HS-27A (cell line): ENCODE results near the gene ALAS1.

Experiments used
- DNase-seq: peaks from one replicate; pipeline ENCODE4 v3.0.0-alpha.2; 2012; ENCODE audit warnings: low read depth, missing footprints

ALAS1 gene

GRCh38 chr3:52234516-52235447 is 36.8 kb downstream of the ALAS1 start:
- DNase-seq, result no peak

GRCh38 chr3:52236424-52236886 is 38.5 kb downstream of the ALAS1 start:
- no peak for DNase-seq

GRCh38 chr3:52237006-52237656 is 39.2 kb downstream of the ALAS1 start:
- no peak for DNase-seq

DNA sequence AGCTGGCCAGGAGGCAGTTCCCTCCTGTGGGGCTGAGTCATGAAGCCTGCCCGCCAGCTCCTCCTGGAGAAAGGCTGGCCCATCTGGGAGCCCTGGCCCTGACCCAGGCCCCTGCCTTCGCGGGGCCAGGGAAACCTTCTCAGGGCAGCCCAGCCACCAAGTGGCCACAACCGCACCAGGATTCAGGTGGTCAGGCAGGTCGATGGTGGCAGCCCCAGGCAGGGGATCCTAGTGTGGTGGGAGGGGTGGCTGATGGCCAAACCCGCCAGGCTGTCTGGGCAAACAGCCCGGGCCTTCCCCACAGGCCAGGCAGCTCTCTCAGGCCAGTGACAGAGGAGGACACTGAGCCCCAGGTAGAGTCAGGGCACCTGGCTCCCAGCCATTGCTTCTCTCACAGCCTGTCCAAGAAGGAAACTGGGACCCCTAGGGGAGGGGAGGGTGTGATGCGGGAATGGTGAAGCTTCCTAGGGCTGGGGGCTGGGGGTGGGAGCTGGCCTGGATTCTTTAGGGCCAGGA is 39.8 kb downstream of the ALAS1 start:
- DNase-seq, result peak; percentile 69

- DNase-seq, result no peak
These were observed 40.3 kb downstream of the ALAS1 start for GRCh38 chr3:52238193-52238760.

DNA sequence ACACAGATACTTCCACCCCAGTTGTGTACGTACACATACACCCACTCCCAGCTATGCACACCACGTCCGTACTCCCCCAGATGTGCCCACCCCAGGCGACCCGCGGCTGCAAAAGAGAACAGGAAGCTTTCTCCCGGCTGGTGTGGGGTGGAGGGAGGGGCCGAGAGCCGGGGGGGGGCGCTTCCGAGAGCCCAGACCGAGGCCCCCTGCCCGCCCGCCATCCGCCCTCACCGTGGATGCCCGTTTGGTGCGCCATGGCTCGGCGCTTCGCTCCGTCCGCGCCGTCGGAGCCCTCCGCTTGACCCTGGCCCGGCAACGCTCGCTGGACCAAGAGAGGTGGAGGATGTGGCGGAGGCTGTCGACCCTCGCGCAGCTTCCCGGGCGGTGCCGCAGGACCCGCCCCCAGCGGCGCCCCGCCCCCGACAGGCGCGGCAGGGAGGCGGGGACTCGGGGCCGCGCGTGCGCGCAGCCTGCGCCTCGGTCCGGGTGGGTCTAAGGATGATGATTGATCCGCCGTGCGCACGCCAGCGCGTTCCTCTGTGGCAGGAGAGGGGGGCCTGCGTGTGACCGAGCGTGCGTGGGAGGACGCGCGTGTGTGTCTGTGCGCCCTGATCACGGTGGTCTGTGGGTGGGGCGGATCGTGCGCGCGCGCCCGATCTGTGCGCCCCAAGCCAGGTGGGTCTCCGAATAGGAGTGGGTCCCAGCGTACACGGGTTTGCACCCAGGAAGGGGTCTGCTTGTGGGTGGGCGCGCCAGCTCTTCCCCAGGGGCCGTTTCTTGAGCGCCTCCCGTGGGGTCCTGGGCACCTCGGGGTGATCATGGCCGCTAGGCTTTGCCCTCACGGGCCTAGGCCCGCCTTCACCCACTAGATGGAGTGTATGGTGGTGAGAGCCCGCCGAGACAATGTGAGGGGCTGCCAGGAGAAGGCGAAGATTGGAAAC is 41.1 kb downstream of the ALAS1 start, which contains the start of gene TWF2:
Gene TWF2 (minus strand): TSS at position 398 of the 941 bp plus-strand sequence. CDS start 142 bp downstream, at position 256.
- DNase-seq, result peak; percentile 36

DNA sequence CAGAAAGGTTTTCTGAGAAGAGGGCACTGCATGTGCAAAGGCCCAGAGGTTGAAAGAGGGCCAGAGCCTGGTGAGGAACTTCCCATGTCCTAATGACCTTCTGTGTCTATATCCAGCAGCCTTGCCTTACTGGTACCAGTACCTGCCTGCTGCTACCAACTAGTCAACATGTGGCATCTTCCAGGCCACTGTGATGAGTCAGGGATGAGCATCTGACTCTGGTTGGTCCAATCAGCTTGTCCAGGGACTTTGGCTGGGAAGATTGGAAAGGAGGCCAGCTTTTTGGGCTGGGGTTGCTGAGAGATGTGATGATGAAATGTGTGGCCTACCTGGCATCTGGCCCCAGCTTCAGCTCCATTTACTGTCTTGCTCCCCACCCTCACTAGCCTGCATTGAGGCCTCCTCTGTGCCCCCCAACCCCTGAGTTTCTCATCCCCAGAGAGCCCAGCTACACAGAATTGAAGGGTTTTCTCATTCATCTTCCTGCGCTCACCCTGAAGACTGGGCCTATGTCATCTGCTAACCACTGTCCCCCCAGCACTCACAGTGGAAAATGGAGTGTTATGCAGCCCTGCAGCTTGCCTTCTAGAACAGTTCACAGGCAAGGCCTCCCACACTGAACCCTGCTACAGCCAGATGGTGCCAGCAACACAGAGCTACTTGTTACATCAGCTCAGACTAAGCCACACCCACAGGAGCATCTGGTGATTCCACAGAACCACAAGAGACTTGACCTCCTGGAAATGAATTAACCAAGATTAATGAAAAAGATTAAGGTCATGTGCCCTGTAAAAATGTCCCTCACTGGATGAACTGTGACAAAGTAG is 42.3 kb downstream of the ALAS1 start:
- DNase-seq, result peak; percentile 57

- DNase-seq, result no peak
These were observed 43.0 kb downstream of the ALAS1 start for GRCh38 chr3:52240886-52241370.

DNA sequence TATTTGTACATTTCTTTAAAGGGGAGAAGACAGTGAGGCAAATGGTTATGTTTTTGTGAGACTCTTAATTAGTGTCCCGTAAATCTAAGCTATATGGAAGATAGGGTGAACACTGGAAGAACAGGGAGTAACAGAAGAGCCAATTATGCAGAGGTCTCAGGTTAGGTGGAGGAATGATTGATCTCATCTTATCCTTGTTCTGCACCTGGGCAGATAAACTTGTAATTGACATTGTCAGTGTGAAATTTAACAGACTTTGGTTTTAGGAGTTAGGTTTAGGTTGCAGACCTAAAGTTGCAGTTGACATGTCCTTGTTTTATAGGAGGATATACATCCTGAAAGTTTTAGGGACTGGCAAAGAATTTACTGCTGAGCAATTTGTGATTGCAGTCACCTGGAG is 44.1 kb downstream of the ALAS1 start:
- no peak for DNase-seq

DNA sequence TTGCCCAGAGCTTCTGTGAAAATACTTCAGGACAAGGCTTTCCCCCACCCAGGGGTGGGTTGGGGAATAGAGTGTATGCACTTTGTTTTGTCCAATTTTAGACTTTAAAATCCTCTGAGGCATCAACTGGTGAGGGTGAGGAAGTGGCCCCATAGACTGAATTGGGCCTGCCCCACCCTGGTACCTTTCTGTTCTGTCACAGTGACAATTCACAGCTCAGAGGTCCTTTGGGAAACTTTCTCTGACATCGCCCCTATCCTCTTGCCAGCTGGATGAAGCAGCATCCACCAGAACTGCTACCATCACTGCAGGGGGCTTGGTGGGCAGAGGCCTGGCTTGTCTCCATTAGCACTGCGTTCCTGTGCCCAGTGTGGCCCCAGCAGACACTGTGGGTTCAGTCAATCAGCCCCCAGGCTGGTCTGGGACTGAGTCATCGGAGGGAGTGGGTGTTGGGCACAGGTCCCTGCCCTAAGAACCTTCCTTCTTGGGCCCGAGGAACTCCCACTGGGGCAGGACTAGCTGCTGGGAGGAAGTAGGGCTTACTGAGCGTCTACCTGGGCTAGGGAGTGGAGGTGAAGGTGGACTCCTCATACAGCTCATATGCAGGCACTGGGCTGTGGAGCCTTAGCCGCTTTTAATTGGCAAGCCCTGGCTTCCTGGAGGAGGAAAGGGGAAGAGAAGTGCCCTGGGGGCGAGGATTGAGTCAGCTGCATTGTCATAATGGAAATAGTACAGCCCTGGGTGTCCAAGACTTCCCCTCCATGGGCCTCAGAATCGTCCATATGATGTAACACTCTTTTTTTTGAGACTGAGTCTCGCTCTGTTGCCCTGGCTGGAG is 46.0 kb downstream of the ALAS1 start:
- DNase-seq, result no peak

GRCh38 chr3:52245322-52246263 is 47.6 kb downstream of the ALAS1 start, which contains the start of gene PPM1M:
PPM1M (plus strand) TSS chr3:52245759; CDS start chr3:52245825, 66 bp downstream.
- DNase-seq, result no peak

- DNase-seq, result no peak
These were observed 48.3 kb downstream of the ALAS1 start for GRCh38 chr3:52246264-52246620.

DNA sequence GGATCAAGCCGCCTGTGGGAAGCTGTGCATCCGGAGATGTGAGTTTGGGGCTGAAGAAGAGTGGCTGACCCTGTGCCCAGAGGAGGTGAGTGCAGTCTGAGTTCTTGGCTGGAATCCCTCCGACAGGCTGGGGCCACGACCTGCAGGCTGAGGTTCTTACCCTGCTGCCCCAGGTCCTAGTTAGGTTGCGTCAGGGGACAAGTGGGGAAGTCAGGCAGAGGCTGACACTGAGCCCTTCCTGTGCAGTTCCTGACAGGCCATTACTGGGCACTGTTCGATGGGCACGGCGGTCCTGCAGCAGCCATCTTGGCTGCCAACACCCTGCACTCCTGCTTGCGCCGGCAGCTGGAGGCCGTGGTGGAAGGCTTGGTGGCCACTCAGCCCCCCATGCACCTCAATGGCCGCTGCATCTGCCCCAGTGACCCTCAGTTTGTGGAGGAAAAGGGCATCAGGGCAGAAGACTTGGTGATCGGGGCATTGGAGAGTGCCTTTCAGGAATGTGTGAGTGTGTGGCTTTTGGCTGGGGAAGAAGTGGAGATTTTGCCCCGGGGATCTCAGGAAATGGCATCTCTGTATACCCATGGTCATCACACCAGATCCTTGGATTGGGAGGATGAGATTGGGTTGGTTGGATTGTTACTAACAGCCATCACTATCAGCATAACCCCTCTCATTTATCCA is 48.9 kb downstream of the ALAS1 start:
- DNase-seq, result no peak

GRCh38 chr3:52247409-52248164 is 49.6 kb downstream of the ALAS1 start:
- DNase-seq, result no peak

DNA sequence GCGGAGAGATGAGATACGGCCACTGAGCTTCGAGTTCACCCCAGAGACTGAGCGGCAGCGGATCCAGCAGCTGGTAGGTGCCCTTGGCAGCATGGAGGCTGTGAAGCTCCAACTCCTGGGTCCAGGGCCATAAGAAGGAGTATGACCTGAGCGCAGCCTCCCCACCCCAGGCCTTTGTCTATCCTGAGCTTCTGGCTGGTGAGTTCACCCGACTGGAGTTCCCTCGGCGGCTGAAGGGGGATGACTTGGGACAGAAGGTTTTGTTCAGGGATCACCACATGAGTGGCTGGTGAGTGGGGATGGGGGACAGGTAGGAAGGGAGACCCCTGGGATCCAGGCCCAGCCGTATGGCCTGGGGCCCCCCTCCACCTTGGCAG is 50.2 kb downstream of the ALAS1 start:
- no peak for DNase-seq

DNA sequence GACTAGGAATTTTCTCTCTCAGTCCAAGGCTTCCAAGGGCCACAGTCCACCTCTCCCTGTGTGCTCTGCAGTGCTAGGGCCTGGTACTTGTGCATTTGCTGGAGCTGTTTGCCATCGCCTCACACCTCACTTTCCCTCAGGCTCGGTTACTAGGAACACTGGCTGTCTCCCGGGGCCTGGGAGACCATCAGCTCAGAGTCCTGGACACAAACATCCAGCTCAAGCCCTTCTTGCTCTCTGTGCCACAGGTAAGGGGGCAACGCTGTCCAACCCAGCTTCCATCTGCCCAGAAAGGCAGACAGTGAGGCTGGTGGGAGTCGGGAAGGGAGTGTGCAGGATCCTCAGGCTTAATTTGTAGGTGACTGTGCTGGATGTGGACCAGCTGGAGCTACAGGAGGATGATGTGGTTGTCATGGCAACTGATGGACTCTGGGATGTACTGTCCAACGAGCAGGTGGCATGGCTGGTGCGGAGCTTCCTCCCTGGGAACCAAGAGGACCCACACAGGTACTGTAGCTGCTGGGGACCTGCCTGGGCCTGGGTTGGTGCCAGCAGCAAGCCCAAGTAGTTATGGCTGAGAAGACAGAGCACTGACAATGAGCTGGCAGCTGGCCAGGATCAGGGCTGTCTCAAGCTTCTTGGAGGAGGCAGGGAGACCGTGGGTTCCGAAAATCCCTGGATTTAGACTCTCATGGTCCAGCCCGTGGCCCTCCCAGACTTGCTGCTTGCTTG is 51.0 kb downstream of the ALAS1 start:
- DNase-seq, result no peak
